Activated CD4-positive, alpha-beta T cell treated with anti-CD3 and anti-CD28 coated beads, Interleukin-2, amount 10 ng/mL, durations not matched to agents 24 days and 14 days (primary cell): ENCODE data around the gene PRIM2. TPM values are rescaled to one million over a fixed set of nuclear protein-coding genes. Genes with fewer than 3 reads are reported as not detected.
"Not testable (repeated sequence)": the region's sequence is repeated elsewhere in the genome, so short reads cannot be mapped to it uniquely, and the experiment has no call there.

Source experiments
- DNase-seq: peaks from one replicate; pipeline ENCODE4 v3.0.0; 2022
- H3K27ac Mint-ChIP-seq: one replicate; pipeline ENCODE4 v1.8.0; 2022; ENCODE audit warnings: mild to moderate bottlenecking, mixed read lengths
- H3K27me3 Mint-ChIP-seq: one replicate; pipeline ENCODE4 v1.8.0; 2022; ENCODE audit warnings: mixed read lengths
- H3K36me3 Mint-ChIP-seq: one replicate; pipeline ENCODE4 v1.8.0; 2022; ENCODE audit warnings: low read depth, mild to moderate bottlenecking, mixed read lengths
- H3K4me1 Mint-ChIP-seq: one replicate; pipeline ENCODE4 v1.8.0; 2021; ENCODE audit warnings: mixed read lengths
- H3K4me3 Mint-ChIP-seq: one replicate; pipeline ENCODE4 v1.8.0; 2022; ENCODE audit warnings: mild to moderate bottlenecking, moderate library complexity, mixed read lengths
- H3K9me3 Mint-ChIP-seq: one replicate; pipeline ENCODE4 v1.8.0; 2021; ENCODE audit warnings: mixed read lengths
- intact Hi-C: fragments of 100-400 bp; cut with micrococcal nuclease; formaldehyde crosslinking; loops from one replicate; pipeline ENCODE4 v1.15.1; 2023
- total RNA-seq: library from RNA; stranded (reverse); gene quantifications from 2 replicates; pipeline ENCODE4 v1.2.3, GENCODE V29; 2022

The PRIM2 gene
- total RNA-seq, 1 donor from 2014 or later, result 41.3 TPM

- H3K9me3 Mint-ChIP-seq, H3K4me3 Mint-ChIP-seq, intact Hi-C loops, H3K4me1 Mint-ChIP-seq, H3K36me3 Mint-ChIP-seq, H3K27ac Mint-ChIP-seq, H3K27me3 Mint-ChIP-seq, DNase-seq: not testable (repeated sequence)
These were observed 143.6 kb downstream of the PRIM2 start for GRCh38 chr6:57461022-57461421.

- H3K27ac Mint-ChIP-seq, H3K9me3 Mint-ChIP-seq, intact Hi-C loops: not testable (repeated sequence)
These were observed 146.4 kb downstream of the PRIM2 start for GRCh38 chr6:57463809-57464208.

GRCh38 chr6:57465968-57466367 lies 148.5 kb downstream of the PRIM2 start:
- H3K9me3 Mint-ChIP-seq, H3K4me1 Mint-ChIP-seq, H3K4me3 Mint-ChIP-seq, H3K27ac Mint-ChIP-seq, H3K27me3 Mint-ChIP-seq, intact Hi-C loops, DNase-seq, H3K36me3 Mint-ChIP-seq: not testable (repeated sequence)

More at GRCh38 chr6:57463809-57464208, 146.4 kb downstream of the PRIM2 start:
- H3K4me3 Mint-ChIP-seq, H3K4me1 Mint-ChIP-seq, H3K27me3 Mint-ChIP-seq, H3K36me3 Mint-ChIP-seq, DNase-seq: not testable (repeated sequence)

- no peak for DNase-seq
- intact Hi-C loops, result no loop called here
- Mint-ChIP-seq H3K4me1 (no peaks in the 10 kb centered on the region), H3K27me3 (no peaks in the 10 kb centered on the region), H3K36me3 (peaks cover 4% of the 10 kb centered on the region), H3K9me3 (no peaks in the 10 kb centered on the region), H3K27ac (no peak overlapping the region), H3K4me3 (no peak overlapping the region)
These were observed 151.6 kb downstream of the PRIM2 start for GRCh38 chr6:57469072-57469471.

GRCh38 chr6:57470148-57470547 lies 152.7 kb downstream of the PRIM2 start:
- H3K4me1 Mint-ChIP-seq, H3K9me3 Mint-ChIP-seq, intact Hi-C loops, H3K27ac Mint-ChIP-seq, H3K4me3 Mint-ChIP-seq, H3K27me3 Mint-ChIP-seq, DNase-seq, H3K36me3 Mint-ChIP-seq: not testable (repeated sequence)

- H3K4me3 Mint-ChIP-seq, H3K4me1 Mint-ChIP-seq, DNase-seq, H3K36me3 Mint-ChIP-seq, H3K9me3 Mint-ChIP-seq, H3K27me3 Mint-ChIP-seq, intact Hi-C loops, H3K27ac Mint-ChIP-seq: not testable (repeated sequence)
These were observed 154.0 kb downstream of the PRIM2 start for GRCh38 chr6:57471314-57471864.

GRCh38 chr6:57472861-57473362 lies 155.5 kb downstream of the PRIM2 start:
- DNase-seq, H3K27me3 Mint-ChIP-seq, intact Hi-C loops, H3K4me3 Mint-ChIP-seq, H3K4me1 Mint-ChIP-seq, H3K36me3 Mint-ChIP-seq, H3K27ac Mint-ChIP-seq, H3K9me3 Mint-ChIP-seq: not testable (repeated sequence)

- intact Hi-C loops, H3K36me3 Mint-ChIP-seq: not testable (repeated sequence)
These were observed 157.5 kb downstream of the PRIM2 start for GRCh38 chr6:57474862-57475475.

GRCh38 chr6:57475656-57476055 lies 158.2 kb downstream of the PRIM2 start:
- H3K27ac Mint-ChIP-seq, H3K36me3 Mint-ChIP-seq, H3K4me1 Mint-ChIP-seq, H3K9me3 Mint-ChIP-seq, DNase-seq, H3K27me3 Mint-ChIP-seq, intact Hi-C loops, H3K4me3 Mint-ChIP-seq: not testable (repeated sequence)

More at GRCh38 chr6:57474862-57475475, 157.5 kb downstream of the PRIM2 start:
- H3K9me3 Mint-ChIP-seq, H3K27me3 Mint-ChIP-seq, H3K4me3 Mint-ChIP-seq, H3K27ac Mint-ChIP-seq, DNase-seq, H3K4me1 Mint-ChIP-seq: not testable (repeated sequence)

- DNase-seq, H3K36me3 Mint-ChIP-seq, H3K9me3 Mint-ChIP-seq, H3K4me3 Mint-ChIP-seq, intact Hi-C loops, H3K27me3 Mint-ChIP-seq, H3K4me1 Mint-ChIP-seq: not testable (repeated sequence)
- peak overlapping the region; percentile 7 for H3K27ac Mint-ChIP-seq
These were observed 162.8 kb downstream of the PRIM2 start for GRCh38 chr6:57480194-57480593.

GRCh38 chr6:57481121-57481520 lies 163.7 kb downstream of the PRIM2 start:
- H3K27ac Mint-ChIP-seq, H3K9me3 Mint-ChIP-seq, intact Hi-C loops, H3K4me1 Mint-ChIP-seq, H3K36me3 Mint-ChIP-seq, H3K4me3 Mint-ChIP-seq, DNase-seq, H3K27me3 Mint-ChIP-seq: not testable (repeated sequence)

- H3K4me3 Mint-ChIP-seq, DNase-seq, H3K4me1 Mint-ChIP-seq, intact Hi-C loops, H3K36me3 Mint-ChIP-seq, H3K27me3 Mint-ChIP-seq, H3K27ac Mint-ChIP-seq, H3K9me3 Mint-ChIP-seq: not testable (repeated sequence)
These were observed 165.0 kb downstream of the PRIM2 start for GRCh38 chr6:57482471-57482870.

GRCh38 chr6:57486494-57487081 lies 169.2 kb downstream of the PRIM2 start:
- intact Hi-C loops, H3K36me3 Mint-ChIP-seq: not testable (repeated sequence)

GRCh38 chr6:57488551-57488950 lies 171.1 kb downstream of the PRIM2 start:
- DNase-seq, H3K9me3 Mint-ChIP-seq, H3K4me3 Mint-ChIP-seq, intact Hi-C loops, H3K27ac Mint-ChIP-seq, H3K27me3 Mint-ChIP-seq, H3K4me1 Mint-ChIP-seq, H3K36me3 Mint-ChIP-seq: not testable (repeated sequence)

More at GRCh38 chr6:57486494-57487081, 169.2 kb downstream of the PRIM2 start:
- not testable (repeated sequence) for H3K27ac Mint-ChIP-seq, H3K4me3 Mint-ChIP-seq, DNase-seq, H3K9me3 Mint-ChIP-seq, H3K27me3 Mint-ChIP-seq, H3K4me1 Mint-ChIP-seq
